GM10266 (cell line): ENCODE results near the gene LRRC71.

Experiments
- DNase-seq: peaks from one replicate; pipeline ENCODE4 v3.0.0; 2012; ENCODE audit errors: extremely low spot score
- TF ChIP-seq, protein P1 (sequence below): IDR thresholded peaks from 2 replicates; pipeline ENCODE4 v1.5.1; 2012; ENCODE audit warnings: mild to moderate bottlenecking, low read depth; ENCODE audit not compliant: control insufficient read depth, insufficient read depth; ENCODE audit errors: missing control alignments

The LRRC71 gene

DNA sequence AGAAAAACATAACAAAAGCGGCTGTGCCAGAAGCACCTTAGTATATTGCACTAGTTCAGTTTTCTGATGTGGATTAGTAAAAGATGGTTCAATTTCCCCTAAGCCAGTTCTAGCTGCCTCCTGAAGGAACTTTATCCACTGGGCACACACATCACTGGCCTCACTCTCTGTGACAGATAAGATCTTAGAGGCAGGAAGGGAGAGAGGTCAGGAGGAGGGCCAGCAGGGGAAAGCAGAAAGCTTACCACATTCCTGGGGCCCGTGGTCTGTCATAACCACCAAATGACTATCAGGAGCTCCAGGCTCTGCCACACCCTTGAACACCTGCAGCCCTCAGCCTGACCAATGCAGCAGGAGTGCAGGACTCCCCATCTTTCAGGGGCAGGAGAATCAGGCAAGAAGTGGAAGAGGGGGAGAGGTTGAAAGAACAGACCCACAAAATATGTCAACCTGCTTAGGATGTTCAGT, 37.8 kb downstream of the LRRC71 start:
- no peak for DNase-seq

DNA sequence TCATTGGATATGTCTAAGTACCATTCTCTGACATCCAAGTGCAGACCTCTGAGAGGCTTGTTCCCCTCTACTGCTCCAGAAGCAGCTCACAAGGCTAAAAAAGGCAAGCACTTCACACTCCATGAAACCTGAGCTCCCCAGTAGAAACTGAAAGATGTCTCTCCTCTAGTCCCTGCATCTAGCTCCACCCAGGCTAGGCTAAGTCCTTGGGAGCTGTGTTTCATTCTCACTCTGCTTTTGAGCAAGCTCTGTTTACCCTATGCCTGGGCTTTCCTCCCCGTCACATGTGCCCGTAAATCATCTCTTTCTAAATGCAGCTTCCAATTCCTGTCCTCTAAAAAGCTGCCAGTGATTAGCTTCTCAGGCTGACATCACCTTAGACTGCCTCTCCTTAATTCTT, 39.0 kb downstream of the LRRC71 start:
- DNase-seq, result no peak
- TF ChIP-seq, protein P1, sequence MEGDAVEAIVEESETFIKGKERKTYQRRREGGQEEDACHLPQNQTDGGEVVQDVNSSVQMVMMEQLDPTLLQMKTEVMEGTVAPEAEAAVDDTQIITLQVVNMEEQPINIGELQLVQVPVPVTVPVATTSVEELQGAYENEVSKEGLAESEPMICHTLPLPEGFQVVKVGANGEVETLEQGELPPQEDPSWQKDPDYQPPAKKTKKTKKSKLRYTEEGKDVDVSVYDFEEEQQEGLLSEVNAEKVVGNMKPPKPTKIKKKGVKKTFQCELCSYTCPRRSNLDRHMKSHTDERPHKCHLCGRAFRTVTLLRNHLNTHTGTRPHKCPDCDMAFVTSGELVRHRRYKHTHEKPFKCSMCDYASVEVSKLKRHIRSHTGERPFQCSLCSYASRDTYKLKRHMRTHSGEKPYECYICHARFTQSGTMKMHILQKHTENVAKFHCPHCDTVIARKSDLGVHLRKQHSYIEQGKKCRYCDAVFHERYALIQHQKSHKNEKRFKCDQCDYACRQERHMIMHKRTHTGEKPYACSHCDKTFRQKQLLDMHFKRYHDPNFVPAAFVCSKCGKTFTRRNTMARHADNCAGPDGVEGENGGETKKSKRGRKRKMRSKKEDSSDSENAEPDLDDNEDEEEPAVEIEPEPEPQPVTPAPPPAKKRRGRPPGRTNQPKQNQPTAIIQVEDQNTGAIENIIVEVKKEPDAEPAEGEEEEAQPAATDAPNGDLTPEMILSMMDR, result no peak

More for the DNA sequence above, 37.8 kb downstream of the LRRC71 start:
- TF ChIP-seq, protein P1, result no peak

DNA sequence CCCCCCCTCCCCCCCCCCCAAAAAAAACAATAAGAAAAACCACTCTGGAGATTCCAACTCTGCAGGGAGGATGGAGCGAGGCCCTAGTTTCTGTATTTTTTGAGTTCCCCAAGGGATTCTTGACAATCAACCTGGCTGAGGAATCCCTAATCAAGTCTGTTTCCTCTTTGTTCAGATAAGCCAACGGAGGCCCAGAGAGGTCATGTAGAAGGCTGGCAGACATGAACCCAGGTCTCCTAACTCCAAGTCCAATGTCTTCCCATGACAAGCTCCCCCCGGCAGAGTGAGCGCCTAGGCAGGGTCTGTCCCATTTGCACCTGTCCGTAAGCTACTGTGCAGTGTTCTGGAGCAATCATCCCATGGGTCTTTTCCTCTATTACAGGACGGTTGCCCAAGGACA, 39.5 kb downstream of the LRRC71 start:
- no peak for DNase-seq

DNA sequence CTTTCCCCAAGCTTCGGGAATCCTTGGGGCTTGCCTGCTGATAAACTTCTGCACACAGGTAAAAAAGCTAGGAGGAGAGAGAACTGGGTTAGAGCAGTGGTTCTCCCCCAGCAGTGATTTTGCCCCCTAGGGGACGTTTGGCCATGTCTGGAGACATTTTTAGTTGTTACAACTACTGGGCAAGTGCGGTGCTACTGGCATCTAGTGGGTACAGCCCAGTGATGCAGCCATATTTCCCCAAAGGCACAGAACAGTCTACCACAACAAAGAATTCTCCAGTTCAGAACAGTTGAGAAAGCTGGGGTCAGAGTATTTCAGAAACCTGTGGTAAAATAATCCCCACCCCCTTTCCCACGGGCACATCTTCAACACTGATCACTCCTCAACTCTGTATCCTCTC, 41.3 kb downstream of the LRRC71 start:
- TF ChIP-seq, protein P1, result peak; percentile 31
- DNase-seq, result no peak

More for the DNA sequence above, 39.5 kb downstream of the LRRC71 start:
- TF ChIP-seq, protein P1, result no peak

DNA sequence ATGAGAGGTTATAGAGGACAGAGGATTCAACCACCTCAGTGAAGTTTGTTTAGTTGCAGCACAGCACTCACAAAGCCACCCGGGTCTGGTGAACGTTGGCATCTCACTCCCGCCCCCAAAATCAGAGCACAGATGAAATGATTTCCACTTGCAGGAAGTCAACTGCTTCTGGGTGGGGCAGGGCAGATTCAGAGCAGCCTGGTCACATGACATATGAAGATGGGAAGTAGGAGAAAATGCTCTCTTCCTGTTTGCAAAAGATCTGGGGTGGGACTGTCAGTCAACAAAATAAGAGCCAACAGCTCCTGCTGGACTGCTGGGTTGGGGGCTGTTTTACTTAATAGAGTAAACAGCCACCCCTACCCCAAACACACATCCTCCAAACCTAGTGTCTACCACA, 43.2 kb downstream of the LRRC71 start:
- TF ChIP-seq, protein P1, result no peak
- DNase-seq, result no peak

DNA sequence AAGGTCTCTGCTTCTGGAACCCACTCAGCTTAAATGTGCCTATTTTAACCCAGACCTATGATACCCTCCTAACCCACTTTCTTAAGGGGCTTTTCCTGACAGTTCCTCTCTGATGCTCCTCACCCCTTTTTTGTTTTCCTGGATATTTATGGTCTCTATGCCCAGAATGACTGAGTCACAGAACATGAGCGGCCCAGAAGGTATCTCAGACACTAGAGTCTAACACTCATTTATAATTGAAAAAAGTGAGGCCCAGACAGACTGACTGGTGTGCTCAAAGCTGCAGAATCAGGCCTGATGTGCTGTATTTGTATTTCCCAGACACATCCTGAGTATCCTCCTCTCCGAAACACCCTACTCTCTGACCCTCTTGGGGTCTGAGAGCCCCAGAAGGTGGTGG, 44.0 kb downstream of the LRRC71 start:
- no peak for DNase-seq
- TF ChIP-seq, protein P1, result no peak

DNA sequence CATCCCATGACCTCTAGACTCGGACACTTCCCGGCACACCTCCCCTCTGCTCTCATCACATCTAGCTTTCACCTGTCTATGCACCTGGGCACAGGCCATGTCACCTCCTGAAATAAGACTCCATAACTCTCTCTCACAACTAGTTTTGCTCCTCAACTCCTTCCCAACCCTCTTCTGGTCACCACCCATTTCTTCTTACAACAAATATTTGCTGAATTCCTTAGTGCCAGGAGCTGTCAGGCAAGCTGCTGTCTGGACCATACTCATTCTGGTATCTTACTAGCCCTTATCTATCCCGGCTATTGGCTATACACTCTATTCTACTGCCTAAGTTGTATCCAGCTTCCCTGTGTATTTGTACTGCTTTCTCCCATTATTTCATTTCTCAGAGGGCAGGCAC, 49.1 kb downstream of the LRRC71 start:
- TF ChIP-seq, protein P1, result no peak
- DNase-seq, result no peak
